Activated naive CD4-positive, alpha-beta T cell treated with Interleukin-2 at 50 U/mL for 16 hours (primary cell): ENCODE data around the gene ATP2C1.
"Not testable (repeated sequence)": the region's sequence is repeated elsewhere in the genome, so short reads cannot be mapped to it uniquely, and the experiment has no call there.

Experiments
- DNase-seq: peaks from one replicate; pipeline ENCODE4 v3.0.0-alpha.2; 2020

Gene ATP2C1

GRCh38 chr3:130893376-130894129 lies at the start of gene ATP2C1:
Gene ATP2C1, plus strand, starts transcription at chr3:130894084. Its CDS starts 686 bp downstream, at chr3:130894770.
- peak; percentile 91 for DNase-seq

GRCh38 chr3:130844462-130844861 lies 49.4 kb upstream of the ATP2C1 start:
- DNase-seq: no peak

- DNase-seq: no peak
These were observed 47.7 kb upstream of the ATP2C1 start for GRCh38 chr3:130846181-130846580.

- no peak for DNase-seq
These were observed 44.8 kb upstream of the ATP2C1 start for GRCh38 chr3:130849091-130849552.

- peak; percentile 57 for DNase-seq
These were observed 43.7 kb upstream of the ATP2C1 start for GRCh38 chr3:130850044-130850797.

GRCh38 chr3:130850843-130851242 lies 43.0 kb upstream of the ATP2C1 start:
- no peak for DNase-seq

- DNase-seq: no peak
These were observed 42.6 kb upstream of the ATP2C1 start for GRCh38 chr3:130851277-130851676.

- DNase-seq: no peak
These were observed 40.3 kb upstream of the ATP2C1 start for GRCh38 chr3:130853581-130853980.

GRCh38 chr3:130854208-130854864 lies 39.5 kb upstream of the ATP2C1 start:
- no peak for DNase-seq

GRCh38 chr3:130857336-130858026 lies 36.4 kb upstream of the ATP2C1 start:
- no peak for DNase-seq

- not testable (repeated sequence) for DNase-seq
These were observed 31.8 kb upstream of the ATP2C1 start for GRCh38 chr3:130862130-130862529.

GRCh38 chr3:130865489-130865888 lies 28.4 kb upstream of the ATP2C1 start:
- no peak for DNase-seq

GRCh38 chr3:130866327-130866726 lies 27.6 kb upstream of the ATP2C1 start:
- no peak for DNase-seq

- DNase-seq: no peak
These were observed 23.5 kb upstream of the ATP2C1 start for GRCh38 chr3:130870423-130870822.

- DNase-seq: no peak
These were observed 17.3 kb upstream of the ATP2C1 start for GRCh38 chr3:130876594-130876993.

- no peak for DNase-seq
These were observed 15.4 kb upstream of the ATP2C1 start for GRCh38 chr3:130878464-130878863.

GRCh38 chr3:130889416-130889946 lies 4.4 kb upstream of the ATP2C1 start:
- DNase-seq: no peak

- DNase-seq: peak; percentile 63
These were observed 1.0 kb upstream of the ATP2C1 start for GRCh38 chr3:130892759-130893375.

GRCh38 chr3:130894130-130894985 lies 474 bp downstream of the ATP2C1 start:
- peak; percentile 49 for DNase-seq

GRCh38 chr3:130894986-130895280 lies 1.0 kb downstream of the ATP2C1 start:
- no peak for DNase-seq
